Cardiac muscle cell (in vitro differentiated cells and primary cell): ENCODE results near the gene KIF1A. TPM values are rescaled to one million over a fixed set of nuclear protein-coding genes. Genes with fewer than 3 reads are reported as not detected.
"Not testable (repeated sequence)": the region's sequence is repeated elsewhere in the genome, so short reads cannot be mapped to it uniquely, and the experiment has no call there.

Experiments used
- DNase-seq, 2 donors: peaks; one replicate each; pipeline versions ENCODE4 v3.0.0 to v3.0.0-alpha.2; 2010 to 2017; ENCODE audit warnings: low read depth in 1 of 2, low spot score in 1 of 2
- H3K27ac ChIP-seq: fragments of 200-600 bp; sonication (generic); 2 replicates; pipeline ENCODE4 v1.5.1; 2016
- H3K27me3 ChIP-seq: fragments of 200-600 bp; sonication (generic); 2 replicates; pipeline ENCODE4 v1.6.0; 2016; ENCODE audit warnings: control low read depth
- H3K36me3 ChIP-seq: fragments of 200-600 bp; sonication (generic); 2 replicates; pipeline ENCODE4 v1.5.1; 2016; ENCODE audit warnings: control low read depth
- H3K4me1 ChIP-seq: fragments of 200-600 bp; sonication (generic); 2 replicates; pipeline ENCODE4 v1.8.1; 2017; ENCODE audit warnings: low read depth, mild to moderate bottlenecking, mixed run types
- H3K4me3 ChIP-seq: fragments of 200-600 bp; sonication (generic); 2 replicates; pipeline ENCODE4 v1.5.1; 2016; ENCODE audit warnings: mild to moderate bottlenecking
- H3K9me3 ChIP-seq: fragments of 200-600 bp; sonication (generic); 2 replicates; pipeline ENCODE4 v1.5.1; 2017; ENCODE audit warnings: low read depth, mild to moderate bottlenecking, control low read depth
- CTCF ChIP-seq: IDR thresholded peaks from 2 replicates; pipeline ENCODE4 v1.5.1; 2012; ENCODE audit warnings: low read depth, mild to moderate bottlenecking, low read length
- polyA plus RNA-seq: library from polyadenylated mRNA; unstranded; fragments of >200 nt; fragmentation: Nextera tagmentation; extraction: Ambion mirVana; gene quantifications from 2 replicates; pipeline ENCODE4 v1.2.1, GENCODE V29; 2016
- total RNA-seq: library from RNA; depleted of rRNA; stranded (reverse); fragments of >200 nt; gene quantifications from 2 replicates; pipeline ENCODE4 v1.2.3, GENCODE V29; 2016

KIF1A gene
- total and polyA plus RNA-seq, 2 experiments from 2014 or later, result 6.3 to 14.1 TPM

GRCh38 chr2:240850026-240850425 is 30.0 kb upstream of the KIF1A start:
- Histone ChIP-seq H3K4me3 (no peak overlapping the region), H3K27me3 (no peaks in the 10 kb centered on the region), H3K36me3 (no peaks in the 10 kb centered on the region), H3K9me3 (no peaks in the 10 kb centered on the region), H3K4me1 (no peaks in the 10 kb centered on the region), H3K27ac (no peak overlapping the region)
- TF ChIP-seq CTCF, result no peak
- DNase-seq, result no peak

- no peaks in the 10 kb centered on the region for H3K9me3 ChIP-seq
- TF ChIP-seq CTCF, result no peak
- no peaks in the 10 kb centered on the region for H3K27me3 ChIP-seq
- no peaks in the 10 kb centered on the region for H3K4me1 ChIP-seq
- no peak overlapping the region for H3K27ac ChIP-seq
- H3K4me3 ChIP-seq, result no peak overlapping the region
- no peak for DNase-seq
- H3K36me3 ChIP-seq, result no peaks in the 10 kb centered on the region
Observed at GRCh38 chr2:240848900-240849680, 29.1 kb upstream of the KIF1A start.

GRCh38 chr2:240847817-240848216 is 27.8 kb upstream of the KIF1A start:
- no peaks in the 10 kb centered on the region for H3K36me3 ChIP-seq
- no peaks in the 10 kb centered on the region for H3K4me1 ChIP-seq
- no peak overlapping the region for H3K27ac ChIP-seq
- no peak for TF ChIP-seq CTCF
- H3K27me3 ChIP-seq, result no peaks in the 10 kb centered on the region
- H3K9me3 ChIP-seq, result no peaks in the 10 kb centered on the region
- no peak overlapping the region for H3K4me3 ChIP-seq
- DNase-seq, result no peak

- Histone ChIP-seq H3K4me1 (no peaks in the 10 kb centered on the region), H3K36me3 (no peaks in the 10 kb centered on the region), H3K9me3 (no peaks in the 10 kb centered on the region), H3K27me3 (no peaks in the 10 kb centered on the region), H3K4me3 (no peak overlapping the region), H3K27ac (no peak overlapping the region)
- TF ChIP-seq CTCF, result no peak
- DNase-seq, result no peak
Observed at GRCh38 chr2:240846873-240847595, 27.0 kb upstream of the KIF1A start.

GRCh38 chr2:240846309-240846708 is 26.3 kb upstream of the KIF1A start:
- not testable (repeated sequence) for H3K36me3 ChIP-seq, H3K27me3 ChIP-seq, DNase-seq, H3K4me3 ChIP-seq, H3K9me3 ChIP-seq, H3K27ac ChIP-seq, H3K4me1 ChIP-seq

GRCh38 chr2:240840435-240841060 is 20.5 kb upstream of the KIF1A start:
- Histone ChIP-seq H3K9me3 (no peaks in the 10 kb centered on the region), H3K4me3 (no peak overlapping the region), H3K27me3 (peaks cover 10% of the 10 kb centered on the region), H3K4me1 (no peaks in the 10 kb centered on the region), H3K36me3 (no peaks in the 10 kb centered on the region), H3K27ac (no peak overlapping the region)
- DNase-seq, result peak; percentile 78 to 89
- peak; percentile 74 for TF ChIP-seq CTCF
